Activated CD8-positive, alpha-beta T cell treated with anti-CD3 and anti-CD28 coated beads, Interleukin-2, amount 10 ng/mL, durations not matched to agents 7 days and 5 days (primary cell): ENCODE results near the gene CXXC5. TPM values are rescaled to one million over a fixed set of nuclear protein-coding genes. Genes with fewer than 3 reads are reported as not detected.

Experiments
- ATAC-seq: fragments of 150-1000 bp; cut with Tn5 transposase; one replicate; pipeline ENCODE4 v1.10.0; 2021; ENCODE audit warnings: moderate library complexity
- CTCF ChIA-PET: fragments of 350-600 bp; sonication (Branson Sonifier 250); formaldehyde crosslinking; loops from one replicate; lab custom pipeline; 2021; ENCODE audit warnings: antibody characterized with exemption; lab: Charles Lee
- POLR2A ChIA-PET: fragments of 350-600 bp; sonication (Branson Sonifier 250); formaldehyde crosslinking; loops from one replicate; lab custom pipeline; 2021; ENCODE audit warnings: antibody characterized with exemption; lab: Charles Lee
- DNase-seq: peaks from one replicate; pipeline ENCODE4 v3.0.0-alpha.2; 2020
- H3K27ac Mint-ChIP-seq: one replicate; pipeline ENCODE4 v1.8.0; 2021; ENCODE audit warnings: mild to moderate bottlenecking, mixed read lengths
- H3K27me3 Mint-ChIP-seq: one replicate; pipeline ENCODE4 v1.8.0; 2021; ENCODE audit warnings: low read depth, mixed read lengths
- H3K36me3 Mint-ChIP-seq: one replicate; pipeline ENCODE4 v1.8.0; 2021; ENCODE audit warnings: low read depth, mixed read lengths
- H3K4me1 Mint-ChIP-seq: one replicate; pipeline ENCODE4 v1.8.0; 2021; ENCODE audit warnings: low read depth, mixed read lengths
- H3K4me3 Mint-ChIP-seq: one replicate; pipeline ENCODE4 v1.8.0; 2021; ENCODE audit warnings: mild to moderate bottlenecking, mixed read lengths
- H3K9me3 Mint-ChIP-seq: one replicate; pipeline ENCODE4 v1.8.0; 2022; ENCODE audit warnings: mixed read lengths; ENCODE audit not compliant: insufficient read depth
- total RNA-seq, 2 experiments: library from RNA; stranded (reverse); gene quantifications; one replicate each; pipeline ENCODE4 v1.2.3, GENCODE V29; 2021

The CXXC5 gene
- total RNA-seq, 2 experiments from 2014 or later: 1.2 to 2.0 TPM

GRCh38 chr5:139699351-139699750 lies 51.2 kb downstream of the CXXC5 start:
- ATAC-seq (no peak), DNase-seq (no peak)
- no peaks in the 10 kb centered on the region for H3K36me3 Mint-ChIP-seq
- H3K9me3 Mint-ChIP-seq: no peaks in the 10 kb centered on the region
- ChIA-PET POLR2A (interaction anchor here (0.6 kb wide), 1 partner anchor 68 kb away, joined by 4 read pairs; no protein-coding TSS in a partner anchor), CTCF (interaction anchor here (1.0 to 4.1 kb wide), 4 partner anchors 30 to 76 kb away, joined by 4 to 20 read pairs (median 7); no protein-coding TSS in a partner anchor)
- H3K27me3 Mint-ChIP-seq: peaks cover 13% of the 10 kb centered on the region
- H3K4me3 Mint-ChIP-seq: no peak overlapping the region
- no peak overlapping the region for H3K27ac Mint-ChIP-seq
- H3K4me1 Mint-ChIP-seq: peaks cover 53% of the 10 kb centered on the region

GRCh38 chr5:139700711-139701055 lies 52.5 kb downstream of the CXXC5 start:
- H3K27ac Mint-ChIP-seq: no peak overlapping the region

GRCh38 chr5:139701056-139701741 lies 53.0 kb downstream of the CXXC5 start:
- Mint-ChIP-seq H3K36me3 (no peaks in the 10 kb centered on the region), H3K4me3 (no peak overlapping the region), H3K4me1 (peaks cover 51% of the 10 kb centered on the region), H3K9me3 (no peaks in the 10 kb centered on the region), H3K27me3 (peaks cover 13% of the 10 kb centered on the region), H3K27ac (no peak overlapping the region)
- DNase-seq (peak; percentile 30), ATAC-seq (peak; percentile 20)
- ChIA-PET POLR2A (interaction anchor here (0.7 to 1.2 kb wide), 2 partner anchors 10 to 44 kb away, joined by 3 read pairs; no protein-coding TSS in a partner anchor), CTCF (interaction anchor here (0.6 to 4.1 kb wide), 8 partner anchors 10 to 100 kb away, joined by 3 to 20 read pairs (median 8); no protein-coding TSS in a partner anchor)

More at GRCh38 chr5:139700711-139701055, 52.5 kb downstream of the CXXC5 start:
- ATAC-seq (no peak), DNase-seq (no peak)
- CTCF ChIA-PET: interaction anchor here (0.6 to 4.1 kb wide), 8 partner anchors 10 to 99 kb away, joined by 3 to 20 read pairs (median 8); no protein-coding TSS in a partner anchor
- H3K4me3 Mint-ChIP-seq: no peak overlapping the region
- H3K9me3 Mint-ChIP-seq: no peaks in the 10 kb centered on the region
- POLR2A ChIA-PET: interaction anchor here (1.2 kb wide), 1 partner anchor 11 kb away, joined by 3 read pairs; no protein-coding TSS in a partner anchor
- H3K27me3 Mint-ChIP-seq: peaks cover 13% of the 10 kb centered on the region
- H3K36me3 Mint-ChIP-seq: no peaks in the 10 kb centered on the region
- H3K4me1 Mint-ChIP-seq: peaks cover 56% of the 10 kb centered on the region

- CTCF ChIA-PET: interaction anchor here (2.1 kb wide), 1 partner anchor 8 kb away, joined by 12 read pairs; no protein-coding TSS in a partner anchor
- DNase-seq (no peak), ATAC-seq (no peak)
- no peaks in the 10 kb centered on the region for H3K36me3 Mint-ChIP-seq
- H3K4me1 Mint-ChIP-seq: peaks cover 39% of the 10 kb centered on the region
- no peak overlapping the region for H3K27ac Mint-ChIP-seq
- POLR2A ChIA-PET: no interaction called here
- H3K27me3 Mint-ChIP-seq: peaks cover 9% of the 10 kb centered on the region
- H3K9me3 Mint-ChIP-seq: no peaks in the 10 kb centered on the region
- H3K4me3 Mint-ChIP-seq: no peak overlapping the region
Measured at GRCh38 chr5:139702548-139702947, 54.4 kb downstream of the CXXC5 start.

- no peak for ATAC-seq
- peaks cover 26% of the 10 kb centered on the region for H3K4me1 Mint-ChIP-seq
- H3K27me3 Mint-ChIP-seq: peaks cover 9% of the 10 kb centered on the region
- CTCF ChIA-PET: interaction anchor here (1.2 kb wide), 1 partner anchor 35 kb away, joined by 3 read pairs; no protein-coding TSS in a partner anchor
- no peak overlapping the region for H3K4me3 Mint-ChIP-seq
- DNase-seq: no peak
- no peak overlapping the region for H3K27ac Mint-ChIP-seq
- no peaks in the 10 kb centered on the region for H3K36me3 Mint-ChIP-seq
- POLR2A ChIA-PET: no interaction called here
- no peaks in the 10 kb centered on the region for H3K9me3 Mint-ChIP-seq
Measured at GRCh38 chr5:139704748-139705147, 56.6 kb downstream of the CXXC5 start.

- CTCF ChIA-PET: interaction anchor here (1.2 to 1.4 kb wide), 3 partner anchors 10 to 60 kb away, joined by 3 to 6 read pairs (median 3); no protein-coding TSS in a partner anchor
- DNase-seq: no peak
- ATAC-seq: no peak
Measured at GRCh38 chr5:139705191-139705590, 57.0 kb downstream of the CXXC5 start.

GRCh38 chr5:139705655-139706587 lies 57.8 kb downstream of the CXXC5 start:
- no peaks in the 10 kb centered on the region for H3K9me3 Mint-ChIP-seq
- peaks cover 27% of the 10 kb centered on the region for H3K4me1 Mint-ChIP-seq
- H3K36me3 Mint-ChIP-seq: no peaks in the 10 kb centered on the region
- no peak for ATAC-seq
- POLR2A ChIA-PET: interaction anchor here (1.0 kb wide), 1 partner anchor 70 kb away, joined by 4 read pairs; no protein-coding TSS in a partner anchor
- CTCF ChIA-PET: interaction anchor here (1.2 to 1.4 kb wide), 3 partner anchors 11 to 60 kb away, joined by 3 to 6 read pairs (median 3); no protein-coding TSS in a partner anchor
- H3K27ac Mint-ChIP-seq: no peak overlapping the region
- peaks cover 13% of the 10 kb centered on the region for H3K27me3 Mint-ChIP-seq
- H3K4me3 Mint-ChIP-seq: no peak overlapping the region
- DNase-seq: no peak

More at GRCh38 chr5:139705191-139705590, 57.0 kb downstream of the CXXC5 start:
- H3K9me3 Mint-ChIP-seq: no peaks in the 10 kb centered on the region
- no peaks in the 10 kb centered on the region for H3K36me3 Mint-ChIP-seq
- POLR2A ChIA-PET: no interaction called here
- no peak overlapping the region for H3K4me3 Mint-ChIP-seq
- peaks cover 10% of the 10 kb centered on the region for H3K27me3 Mint-ChIP-seq
- H3K4me1 Mint-ChIP-seq: peaks cover 28% of the 10 kb centered on the region
- no peak overlapping the region for H3K27ac Mint-ChIP-seq

- CTCF ChIA-PET: no interaction called here
- peaks cover 11% of the 10 kb centered on the region for H3K27me3 Mint-ChIP-seq
- DNase-seq (no peak), ATAC-seq (no peak)
- no peaks in the 10 kb centered on the region for H3K36me3 Mint-ChIP-seq
- POLR2A ChIA-PET: no interaction called here
- H3K9me3 Mint-ChIP-seq: no peaks in the 10 kb centered on the region
- no peak overlapping the region for H3K4me3 Mint-ChIP-seq
- H3K27ac Mint-ChIP-seq: no peak overlapping the region
- H3K4me1 Mint-ChIP-seq: peaks cover 21% of the 10 kb centered on the region
Measured at GRCh38 chr5:139707445-139708003, 59.4 kb downstream of the CXXC5 start.

GRCh38 chr5:139708434-139708861 lies 60.3 kb downstream of the CXXC5 start:
- H3K4me3 Mint-ChIP-seq: no peak overlapping the region
- DNase-seq: no peak
- H3K36me3 Mint-ChIP-seq: no peaks in the 10 kb centered on the region
- POLR2A ChIA-PET: no interaction called here
- CTCF ChIA-PET: interaction anchor here (4.7 kb wide), 1 partner anchor 74 kb away, joined by 43 read pairs; no protein-coding TSS in a partner anchor
- H3K27ac Mint-ChIP-seq: no peak overlapping the region
- no peaks in the 10 kb centered on the region for H3K9me3 Mint-ChIP-seq
- no peak for ATAC-seq
- H3K4me1 Mint-ChIP-seq: peaks cover 22% of the 10 kb centered on the region
- H3K27me3 Mint-ChIP-seq: peaks cover 15% of the 10 kb centered on the region

- ATAC-seq: no peak
- Mint-ChIP-seq H3K27me3 (peaks cover 15% of the 10 kb centered on the region), H3K36me3 (no peaks in the 10 kb centered on the region), H3K9me3 (no peaks in the 10 kb centered on the region), H3K4me3 (no peak overlapping the region), H3K27ac (no peak overlapping the region), H3K4me1 (peaks cover 22% of the 10 kb centered on the region)
- DNase-seq: no peak
- ChIA-PET POLR2A (interaction anchor here (0.9 kb wide), 1 partner anchor 13 kb away, joined by 3 read pairs; no protein-coding TSS in a partner anchor), CTCF (interaction anchor here (4.7 kb wide), 1 partner anchor 75 kb away, joined by 43 read pairs; no protein-coding TSS in a partner anchor)
Measured at GRCh38 chr5:139708877-139709581, 60.9 kb downstream of the CXXC5 start.
